CD14-positive monocyte (primary cell): ENCODE measurements around the gene FAM181B. TPM values are rescaled to one million over a fixed set of nuclear protein-coding genes. Genes with fewer than 3 reads are reported as not detected.
A peak's percentile ranks its signal among the peaks of the same experiment; 100 is the strongest.

Experiments
- DNase-seq, 3 donors: peaks; one replicate each; pipeline ENCODE4 v3.0.0-alpha.2; 2011 to 2022
- H2AFZ ChIP-seq: 2 replicates; pipeline ENCODE4 v1.6.0; 2012; ENCODE audit warnings: mild to moderate bottlenecking, low read depth, low read length, inconsistent platforms; ENCODE audit not compliant: insufficient read depth, poor library complexity, severe bottlenecking
- H3K27ac ChIP-seq, 2 donors: 1 replicate in 1 of 2; 2 replicates in 1 of 2; pipeline ENCODE4 v1.5.1; 2012 to 2013; ENCODE audit warnings: low read length in 2 of 2, control low read depth in 1 of 2, inconsistent platforms in 1 of 2, low read depth in 1 of 2, mild to moderate bottlenecking in 1 of 2
- H3K27me3 ChIP-seq, 2 donors: one replicate each; pipeline versions ENCODE4 v1.6.0 to v1.6.1; 2011 to 2013; ENCODE audit warnings: low read length in 2 of 2; ENCODE audit not compliant: control insufficient read depth in 2 of 2, insufficient read depth in 2 of 2
- H3K36me3 ChIP-seq, 2 donors: replicated peaks in 1 of 2; 1 replicate in 1 of 2; 2 replicates in 1 of 2; pipeline versions ENCODE4 v1.5.1 to v1.6.1; 2012 to 2013; ENCODE audit warnings: low read length in 2 of 2, control low read depth in 1 of 2, inconsistent platforms in 1 of 2, mild to moderate bottlenecking in 1 of 2; ENCODE audit not compliant: insufficient read depth in 2 of 2, control insufficient read depth in 1 of 2
- H3K4me1 ChIP-seq, 2 donors: 1 replicate in 1 of 2; 2 replicates in 1 of 2; pipeline versions ENCODE4 v1.5.1 to v1.6.1; 2012 to 2013; ENCODE audit warnings: low read length in 2 of 2, control low read depth in 1 of 2, inconsistent platforms in 1 of 2, mild to moderate bottlenecking in 1 of 2, moderate library complexity in 1 of 2; ENCODE audit not compliant: insufficient read depth in 2 of 2, control insufficient read depth in 1 of 2
- H3K4me2 ChIP-seq: replicated peaks from 2 replicates; pipeline ENCODE3; 2012; ENCODE audit warnings: low read length, moderate library complexity, mild to moderate bottlenecking; ENCODE audit not compliant: poor library complexity, severe bottlenecking; ENCODE audit errors: extremely low read depth
- H3K4me3 ChIP-seq, 3 experiments: fragments of 200-600 bp in 1 of 3; sonication (generic) in 1 of 3; replicated peaks in 1 of 3; 1 replicate in 2 of 3; 2 replicates in 1 of 3; pipeline ENCODE4 v1.5.1; 2011 to 2013; ENCODE audit warnings: low read length in 3 of 3, mild to moderate bottlenecking in 3 of 3, control low read depth in 2 of 3, low read depth in 2 of 3, inconsistent platforms in 1 of 3, moderate library complexity in 1 of 3
- H3K79me2 ChIP-seq: 2 replicates; pipeline ENCODE4 v1.6.0; 2012; ENCODE audit warnings: mild to moderate bottlenecking, control low read depth, inconsistent platforms, low read length, moderate library complexity; ENCODE audit not compliant: insufficient read depth
- H3K9ac ChIP-seq: 2 replicates; pipeline ENCODE4 v1.6.0; 2017; ENCODE audit warnings: low read length, mild to moderate bottlenecking; ENCODE audit not compliant: insufficient read depth, poor library complexity, severe bottlenecking
- H3K9me3 ChIP-seq, 2 donors: replicated peaks in 1 of 2; 1 replicate in 1 of 2; 2 replicates in 1 of 2; pipeline versions ENCODE4 v1.5.1 to v1.6.1; 2012 to 2013; ENCODE audit warnings: low read length in 2 of 2, control low read depth in 1 of 2; ENCODE audit not compliant: control insufficient read depth in 1 of 2, insufficient read depth in 1 of 2
- H4K20me1 ChIP-seq: 2 replicates; pipeline ENCODE4 v1.6.0; 2012; ENCODE audit warnings: mild to moderate bottlenecking, low read length, control low read depth, moderate library complexity; ENCODE audit not compliant: insufficient read depth
- H3K27ac Mint-ChIP-seq, 7 donors: one replicate each; pipeline ENCODE4 v1.8.0; 2020; ENCODE audit warnings: mild to moderate bottlenecking in 7 of 7, mixed read lengths in 7 of 7, moderate library complexity in 6 of 7, inconsistent platforms in 2 of 7
- H3K27me3 Mint-ChIP-seq, 3 donors: one replicate each; pipeline ENCODE4 v1.8.0; 2021 to 2022; ENCODE audit warnings: low read depth in 3 of 3, mild to moderate bottlenecking in 3 of 3, mixed read lengths in 3 of 3, moderate library complexity in 3 of 3, inconsistent platforms in 1 of 3
- H3K36me3 Mint-ChIP-seq, 2 donors: one replicate each; pipeline ENCODE4 v1.8.0; 2020; ENCODE audit warnings: mixed read lengths in 2 of 2, inconsistent platforms in 1 of 2, mild to moderate bottlenecking in 1 of 2
- H3K4me1 Mint-ChIP-seq: one replicate; pipeline ENCODE4 v1.8.0; 2020; ENCODE audit warnings: mild to moderate bottlenecking, mixed read lengths
- H3K4me3 Mint-ChIP-seq, 2 donors: one replicate each; pipeline ENCODE4 v1.8.0; 2020; ENCODE audit warnings: mild to moderate bottlenecking in 2 of 2, mixed read lengths in 2 of 2, moderate library complexity in 1 of 2
- H3K9me3 Mint-ChIP-seq, 7 donors: one replicate each; pipeline ENCODE4 v1.8.0; 2020 to 2022; ENCODE audit warnings: mixed read lengths in 7 of 7, mild to moderate bottlenecking in 6 of 7, moderate library complexity in 6 of 7, inconsistent platforms in 2 of 7
- WGBS: methylation state at CpG from one replicate; pipeline ENCODE4 v1.1.5; 2013; ENCODE audit warnings: missing lambda C conversion rate; ENCODE audit not compliant: insufficient coverage; 5-methylcytosine and 5-hydroxymethylcytosine counted together
- intact Hi-C, 2 donors: fragments of 100-400 bp; cut with micrococcal nuclease; formaldehyde crosslinking; loops; one replicate each; pipeline versions ENCODE4 v1.15.0 to v1.15.1; 2023
- polyA plus RNA-seq, 3 donors: library from polyadenylated mRNA; depleted of rRNA in 1 of 3; unstranded in 2 of 3; stranded (reverse) in 1 of 3; fragments of 300-500 nt in 2 of 3; fragments of >200 nt in 1 of 3; fragmentation: Illumina TruSeq in 2 of 3; gene quantifications; 1 replicate in 2 of 3; 2 replicates in 1 of 3; pipeline ENCODE4 v1.2.3, GENCODE V29; 2012 to 2021
- TF ChIP-seq, protein P1 (sequence below): fragments of 200-600 bp; IDR thresholded peaks from one replicate; pipeline ENCODE4 v1.8.0; 2022; ENCODE audit warnings: antibody characterized with exemption, mild to moderate bottlenecking

FAM181B gene
- polyA plus RNA-seq, 3 donors: not detected

DNA sequence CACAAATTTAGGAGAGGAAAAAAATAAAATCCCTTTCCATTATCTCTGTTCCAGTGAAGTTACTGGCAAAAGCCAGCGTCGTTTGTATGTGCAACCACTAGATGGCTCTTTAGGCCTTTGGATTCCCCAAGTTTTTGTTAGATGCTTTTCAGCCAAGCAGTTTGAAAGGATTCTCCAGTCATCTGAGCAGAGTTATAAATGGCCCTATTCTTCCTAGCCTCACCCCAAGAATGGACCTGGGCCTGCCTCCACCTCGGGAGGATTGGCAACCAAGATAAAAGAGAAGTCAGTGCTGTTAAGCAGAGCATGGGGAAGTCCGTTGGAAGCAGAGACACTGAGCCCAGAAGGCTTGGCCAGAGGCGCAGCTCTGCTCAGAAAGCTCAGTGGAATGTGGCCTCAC, 15.4 kb downstream of the FAM181B start:
- 0% methylated on average over 2 of the region's 5 CpGs for WGBS
- H4K20me1 ChIP-seq: no peaks in the 10 kb centered on the region
- no peak overlapping the region for H2AFZ ChIP-seq
- intact Hi-C loops: no loop called here
- H3K36me3 Mint-ChIP-seq: no peaks in the 10 kb centered on the region
- no peak overlapping the region for H3K4me3 ChIP-seq
- no peaks in the 10 kb centered on the region for H3K27me3 ChIP-seq
- no peak overlapping the region for H3K4me2 ChIP-seq
- no peaks in the 10 kb centered on the region for H3K4me1 ChIP-seq
- H3K9me3 Mint-ChIP-seq: peaks cover 0 to 2% (median 0%) of the 10 kb centered on the region in 7 donors
- H3K36me3 ChIP-seq: no peaks in the 10 kb centered on the region
- no peaks in the 10 kb centered on the region for H3K79me2 ChIP-seq
- H3K4me1 Mint-ChIP-seq: peaks cover 2% of the 10 kb centered on the region
- DNase-seq: peak in 1 of 3 donors; percentile 7
- H3K9ac ChIP-seq: no peak overlapping the region
- no peak overlapping the region for H3K27ac Mint-ChIP-seq
- H3K9me3 ChIP-seq: no peaks in the 10 kb centered on the region
- TF ChIP-seq, protein P1, sequence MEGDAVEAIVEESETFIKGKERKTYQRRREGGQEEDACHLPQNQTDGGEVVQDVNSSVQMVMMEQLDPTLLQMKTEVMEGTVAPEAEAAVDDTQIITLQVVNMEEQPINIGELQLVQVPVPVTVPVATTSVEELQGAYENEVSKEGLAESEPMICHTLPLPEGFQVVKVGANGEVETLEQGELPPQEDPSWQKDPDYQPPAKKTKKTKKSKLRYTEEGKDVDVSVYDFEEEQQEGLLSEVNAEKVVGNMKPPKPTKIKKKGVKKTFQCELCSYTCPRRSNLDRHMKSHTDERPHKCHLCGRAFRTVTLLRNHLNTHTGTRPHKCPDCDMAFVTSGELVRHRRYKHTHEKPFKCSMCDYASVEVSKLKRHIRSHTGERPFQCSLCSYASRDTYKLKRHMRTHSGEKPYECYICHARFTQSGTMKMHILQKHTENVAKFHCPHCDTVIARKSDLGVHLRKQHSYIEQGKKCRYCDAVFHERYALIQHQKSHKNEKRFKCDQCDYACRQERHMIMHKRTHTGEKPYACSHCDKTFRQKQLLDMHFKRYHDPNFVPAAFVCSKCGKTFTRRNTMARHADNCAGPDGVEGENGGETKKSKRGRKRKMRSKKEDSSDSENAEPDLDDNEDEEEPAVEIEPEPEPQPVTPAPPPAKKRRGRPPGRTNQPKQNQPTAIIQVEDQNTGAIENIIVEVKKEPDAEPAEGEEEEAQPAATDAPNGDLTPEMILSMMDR: peak; percentile 69
- no peak overlapping the region for H3K27ac ChIP-seq
- H3K27me3 Mint-ChIP-seq: peaks cover 0 to 6% (median 0%) of the 10 kb centered on the region in 3 donors
- H3K4me3 Mint-ChIP-seq: no peak overlapping the region

DNA sequence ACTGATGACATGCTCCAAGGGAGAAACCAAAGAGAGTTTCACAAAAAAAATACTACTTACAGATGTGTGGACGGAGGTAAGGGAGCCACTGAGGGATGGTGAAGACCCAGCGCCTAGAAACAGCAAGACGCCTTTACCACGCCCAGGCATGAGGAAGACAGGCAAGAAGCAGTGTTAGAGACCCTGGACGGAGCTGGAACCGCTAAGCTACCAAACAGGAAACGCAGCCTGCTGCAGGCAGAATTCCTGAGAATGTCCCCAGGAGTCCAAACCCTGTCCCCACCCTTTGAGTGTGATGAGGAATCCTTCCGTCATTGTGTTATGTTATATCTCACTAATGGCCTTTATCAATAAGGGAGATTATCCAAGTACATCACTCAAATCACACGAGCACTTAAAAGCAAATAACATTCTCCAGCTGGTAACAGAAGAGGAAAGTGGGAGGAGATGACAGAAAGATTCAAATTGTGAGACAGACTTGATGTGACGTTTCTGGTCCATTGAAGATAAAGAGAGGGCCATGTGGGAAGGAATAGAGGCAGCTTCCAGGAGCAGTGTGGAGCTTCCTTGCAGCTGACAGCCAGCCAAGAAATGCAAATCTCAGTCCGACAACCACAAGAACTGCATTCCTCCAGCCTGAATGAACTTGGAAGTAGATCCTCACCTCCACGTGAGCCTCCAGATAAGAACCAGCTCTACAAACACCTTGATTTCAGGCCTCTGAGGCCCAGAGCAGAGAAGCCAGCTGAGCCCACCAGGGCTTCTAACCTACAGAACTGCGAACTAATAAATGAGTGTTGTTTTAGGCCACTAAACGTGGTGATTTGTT, 19.1 kb downstream of the FAM181B start:
- H3K27me3 Mint-ChIP-seq: peaks cover 0 to 2% (median 0%) of the 10 kb centered on the region in 3 donors
- peaks cover 2% of the 10 kb centered on the region for H3K4me1 Mint-ChIP-seq
- TF ChIP-seq, protein P1: no peak
- Histone ChIP-seq H3K4me1 (no peaks in the 10 kb centered on the region), H3K36me3 (no peaks in the 10 kb centered on the region), H4K20me1 (no peaks in the 10 kb centered on the region), H3K27me3 (peaks cover 0 to 3% of the 10 kb centered on the region in 2 donors), H3K9me3 (no peaks in the 10 kb centered on the region), H3K27ac (no peak overlapping the region), H3K4me3 (no peak overlapping the region), H2AFZ (no peak overlapping the region), H3K9ac (no peak overlapping the region), H3K79me2 (no peaks in the 10 kb centered on the region), H3K4me2 (no peak overlapping the region)
- WGBS: 89% methylated on average over 8 of the region's 14 CpGs
- intact Hi-C loops: no loop called here
- no peak for DNase-seq
- no peaks in the 10 kb centered on the region for H3K36me3 Mint-ChIP-seq
- no peak overlapping the region for H3K27ac Mint-ChIP-seq
- no peaks in the 10 kb centered on the region for H3K9me3 Mint-ChIP-seq
- H3K4me3 Mint-ChIP-seq: no peak overlapping the region
